ENCODE data around the gene MAP3K2.

- no peak for TF ChIP-seq POLR2A (IDR thresholded peaks at IDR 0.05)
- TF ChIP-seq, protein P1, sequence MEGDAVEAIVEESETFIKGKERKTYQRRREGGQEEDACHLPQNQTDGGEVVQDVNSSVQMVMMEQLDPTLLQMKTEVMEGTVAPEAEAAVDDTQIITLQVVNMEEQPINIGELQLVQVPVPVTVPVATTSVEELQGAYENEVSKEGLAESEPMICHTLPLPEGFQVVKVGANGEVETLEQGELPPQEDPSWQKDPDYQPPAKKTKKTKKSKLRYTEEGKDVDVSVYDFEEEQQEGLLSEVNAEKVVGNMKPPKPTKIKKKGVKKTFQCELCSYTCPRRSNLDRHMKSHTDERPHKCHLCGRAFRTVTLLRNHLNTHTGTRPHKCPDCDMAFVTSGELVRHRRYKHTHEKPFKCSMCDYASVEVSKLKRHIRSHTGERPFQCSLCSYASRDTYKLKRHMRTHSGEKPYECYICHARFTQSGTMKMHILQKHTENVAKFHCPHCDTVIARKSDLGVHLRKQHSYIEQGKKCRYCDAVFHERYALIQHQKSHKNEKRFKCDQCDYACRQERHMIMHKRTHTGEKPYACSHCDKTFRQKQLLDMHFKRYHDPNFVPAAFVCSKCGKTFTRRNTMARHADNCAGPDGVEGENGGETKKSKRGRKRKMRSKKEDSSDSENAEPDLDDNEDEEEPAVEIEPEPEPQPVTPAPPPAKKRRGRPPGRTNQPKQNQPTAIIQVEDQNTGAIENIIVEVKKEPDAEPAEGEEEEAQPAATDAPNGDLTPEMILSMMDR (IDR thresholded peaks at IDR 0.05) = no peak
Measured at GRCh38 chr2:127381762-127382161, 6.0 kb downstream of the MAP3K2 start.

Data from thyroid gland (tissue), 4 donors.